Uterus (tissue), 2 donors: ENCODE measurements around the gene SDK2.

Source experiments
- CTCF ChIP-seq, 4 experiments: fragments of 200-600 bp in 2 of 4; fragments of 450-650 bp in 2 of 4; sonication (generic) in 2 of 4; IDR thresholded peaks; one replicate each; pipeline ENCODE4 v1.5.1; 2016 to 2019; ENCODE audit warnings: antibody characterized with exemption in 4 of 4, mild to moderate bottlenecking in 2 of 4, moderate library complexity in 1 of 4
- POLR2A ChIP-seq, 2 donors: fragments of 450-650 bp; IDR thresholded peaks; one replicate each; pipeline ENCODE4 v1.6.1; 2016; ENCODE audit warnings: antibody characterized with exemption in 2 of 2, mild to moderate bottlenecking in 1 of 2, moderate library complexity in 1 of 2

DNA sequence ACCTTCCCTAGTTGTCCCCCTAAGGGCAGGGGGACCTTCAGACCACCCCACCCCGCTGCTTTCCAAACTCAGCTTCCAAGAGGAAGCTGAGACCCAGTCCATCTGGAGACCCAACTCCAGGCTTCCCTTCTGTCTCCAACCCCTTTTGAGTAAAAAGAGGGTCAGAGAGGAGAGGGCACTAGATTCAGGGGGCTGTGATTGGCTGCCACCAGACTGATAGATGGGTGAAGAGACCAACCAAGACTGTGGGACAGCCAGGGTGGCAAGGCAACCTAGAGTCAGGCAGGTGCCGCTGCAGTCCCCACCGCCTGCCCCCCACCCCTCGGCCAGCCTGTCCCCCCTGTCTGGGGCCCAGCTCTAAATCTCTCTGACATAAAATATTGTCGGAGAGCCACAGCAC lies 92.5 kb downstream of the SDK2 start:
- no peak for TF ChIP-seq POLR2A (IDR thresholded peaks at IDR 0.05)
- no peak for TF ChIP-seq CTCF (IDR thresholded peaks at IDR 0.05)
